Embryonic facial prominence (tissue), 1 donor: ENCODE results near the gene PDPK1.
"Not testable (repeated sequence)": the region's sequence is repeated elsewhere in the genome, so short reads cannot be mapped to it uniquely, and the experiment has no call there.

Source experiments
- DNase-seq: peaks from one replicate; pipeline ENCODE4 v3.0.0-alpha.2; 2016; ENCODE audit errors: extremely low spot score

PDPK1 gene

GRCh38 chr16:2540912-2541311 is 3.1 kb downstream of the PDPK1 start:
- not testable (repeated sequence) for DNase-seq

- not testable (repeated sequence) for DNase-seq
These were observed 3.6 kb downstream of the PDPK1 start for GRCh38 chr16:2541409-2541808.

GRCh38 chr16:2543771-2544170 is 6.0 kb downstream of the PDPK1 start:
- not testable (repeated sequence) for DNase-seq

- not testable (repeated sequence) for DNase-seq
These were observed 12.6 kb downstream of the PDPK1 start for GRCh38 chr16:2550283-2550878.

GRCh38 chr16:2551420-2551889 is 13.6 kb downstream of the PDPK1 start:
- not testable (repeated sequence) for DNase-seq

GRCh38 chr16:2554709-2555425 is 17.0 kb downstream of the PDPK1 start:
- not testable (repeated sequence) for DNase-seq

- not testable (repeated sequence) for DNase-seq
These were observed 19.3 kb downstream of the PDPK1 start for GRCh38 chr16:2557150-2557549.

GRCh38 chr16:2560131-2560797 is 22.4 kb downstream of the PDPK1 start:
- not testable (repeated sequence) for DNase-seq

GRCh38 chr16:2560798-2561133 is 22.9 kb downstream of the PDPK1 start:
- not testable (repeated sequence) for DNase-seq

GRCh38 chr16:2567506-2567905 is 29.7 kb downstream of the PDPK1 start:
- not testable (repeated sequence) for DNase-seq

- not testable (repeated sequence) for DNase-seq
These were observed 30.8 kb downstream of the PDPK1 start for GRCh38 chr16:2568573-2568972.

GRCh38 chr16:2572704-2573103 is 34.9 kb downstream of the PDPK1 start:
- DNase-seq: not testable (repeated sequence)

- not testable (repeated sequence) for DNase-seq
These were observed 38.0 kb downstream of the PDPK1 start for GRCh38 chr16:2575839-2576238.

GRCh38 chr16:2577044-2577443 is 39.2 kb downstream of the PDPK1 start:
- DNase-seq: not testable (repeated sequence)

GRCh38 chr16:2578905-2579304 is 41.1 kb downstream of the PDPK1 start:
- DNase-seq: not testable (repeated sequence)

GRCh38 chr16:2580143-2580542 is 42.3 kb downstream of the PDPK1 start:
- DNase-seq: not testable (repeated sequence)

- not testable (repeated sequence) for DNase-seq
These were observed 43.0 kb downstream of the PDPK1 start for GRCh38 chr16:2580818-2581217.

- DNase-seq: no peak
These were observed 47.2 kb downstream of the PDPK1 start for GRCh38 chr16:2584729-2585650.

GRCh38 chr16:2585651-2586081 is 47.8 kb downstream of the PDPK1 start:
- DNase-seq: no peak

- DNase-seq: no peak
These were observed 48.4 kb downstream of the PDPK1 start for GRCh38 chr16:2586241-2586640.

GRCh38 chr16:2586901-2587480 is 49.2 kb downstream of the PDPK1 start:
- DNase-seq: no peak
